Tibial nerve (tissue), 4 donors: ENCODE measurements around the gene AGAP3.

ENCODE experiments used
- CTCF ChIP-seq, 5 experiments: fragments of 200-600 bp in 3 of 5; fragments of 450-650 bp in 2 of 5; sonication (generic) in 3 of 5; IDR thresholded peaks; one replicate each; pipeline ENCODE4 v1.5.1; 2016 to 2019; ENCODE audit warnings: antibody characterized with exemption in 5 of 5, mild to moderate bottlenecking in 3 of 5, moderate library complexity in 2 of 5
- EP300 ChIP-seq, 2 donors: sonication (generic); formaldehyde crosslinking; IDR thresholded peaks; one replicate each; pipeline ENCODE4 v1.6.1; 2017; ENCODE audit warnings: antibody characterized with exemption in 2 of 2, mild to moderate bottlenecking in 1 of 2
- POLR2A ChIP-seq, 2 donors: fragments of 450-650 bp; IDR thresholded peaks; one replicate each; pipeline ENCODE4 v1.6.1; 2017; ENCODE audit warnings: antibody characterized with exemption in 2 of 2, mild to moderate bottlenecking in 2 of 2, moderate library complexity in 2 of 2

DNA sequence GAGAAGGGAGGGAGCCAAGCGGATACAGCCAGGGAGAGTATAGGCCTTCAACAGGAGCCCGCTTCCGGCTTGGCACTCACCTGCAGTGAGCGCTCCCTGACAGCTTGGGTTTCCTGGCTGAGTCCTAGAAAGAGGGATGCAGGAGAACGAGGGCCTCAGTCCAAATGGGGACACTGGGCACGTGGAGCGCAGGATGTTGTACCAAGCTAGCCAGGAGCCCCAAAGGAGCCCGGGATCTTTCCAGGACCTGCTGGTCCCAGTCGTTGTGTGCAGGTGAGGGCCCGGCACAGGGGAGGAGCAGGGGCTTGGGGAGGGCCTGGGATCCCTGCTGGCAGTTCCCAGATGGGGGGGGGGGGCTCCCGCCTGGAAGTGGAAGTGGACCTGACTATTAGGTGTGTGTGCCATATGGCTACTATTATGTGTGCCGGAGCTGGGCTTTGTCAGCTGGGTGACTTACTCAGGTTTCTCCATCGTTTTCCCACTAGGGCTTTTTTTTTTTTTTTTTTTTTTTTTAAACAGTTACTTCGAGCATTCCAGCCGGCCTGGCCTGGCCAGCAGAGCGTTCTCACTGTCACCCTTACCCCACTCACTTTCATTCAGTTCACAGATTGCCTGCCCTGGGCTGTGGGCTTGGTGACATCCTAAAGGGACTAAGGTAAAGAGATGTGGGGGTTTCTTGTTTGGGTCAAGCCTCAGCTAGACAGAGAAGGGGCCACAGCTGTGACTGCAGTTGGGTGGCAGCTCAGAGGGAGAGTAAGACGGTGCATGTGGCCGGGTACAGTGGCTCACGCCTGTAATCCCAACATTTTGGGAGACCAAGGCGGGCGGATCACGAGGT, 3.8 kb downstream of the AGAP3 start:
- TF ChIP-seq CTCF (IDR thresholded peaks at IDR 0.05) (no peak), POLR2A (IDR thresholded peaks at IDR 0.05) (no peak), EP300 (IDR thresholded peaks at IDR 0.05) (no peak)
